ENCODE data around the gene GCNT1.
"Not testable (repeated sequence)": the region's sequence is repeated elsewhere in the genome, so short reads cannot be mapped to it uniquely, and the experiment has no call there.

Gene GCNT1

GRCh38 chr9:76493496-76493895 is 34.5 kb downstream of the GCNT1 start:
- not testable (repeated sequence) for DNase-seq

DNA sequence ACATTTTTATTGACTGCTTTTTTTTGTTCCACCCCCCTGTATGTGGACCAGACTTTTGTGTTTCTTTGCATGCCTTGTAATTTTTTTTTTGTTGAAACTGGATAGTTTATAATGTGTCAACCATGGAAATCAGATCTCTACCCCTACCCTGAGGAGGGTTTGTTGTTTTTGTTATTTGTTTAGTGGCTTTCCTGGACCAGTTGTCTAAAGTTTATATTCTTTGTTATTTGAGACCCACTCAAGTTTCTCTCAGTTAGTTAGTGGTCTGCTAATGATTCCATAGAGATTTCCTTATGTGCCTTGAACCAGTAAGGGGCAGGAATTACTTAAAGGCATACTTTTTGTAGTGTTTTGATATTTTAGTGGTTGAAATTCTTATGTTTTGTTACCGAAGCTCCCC is 41.1 kb downstream of the GCNT1 start:
- no peak for DNase-seq

- no peak for DNase-seq
These were observed 43.8 kb downstream of the GCNT1 start for GRCh38 chr9:76502746-76503145.

- DNase-seq, result no peak
These were observed 51.1 kb downstream of the GCNT1 start for GRCh38 chr9:76510041-76510440.

DNA sequence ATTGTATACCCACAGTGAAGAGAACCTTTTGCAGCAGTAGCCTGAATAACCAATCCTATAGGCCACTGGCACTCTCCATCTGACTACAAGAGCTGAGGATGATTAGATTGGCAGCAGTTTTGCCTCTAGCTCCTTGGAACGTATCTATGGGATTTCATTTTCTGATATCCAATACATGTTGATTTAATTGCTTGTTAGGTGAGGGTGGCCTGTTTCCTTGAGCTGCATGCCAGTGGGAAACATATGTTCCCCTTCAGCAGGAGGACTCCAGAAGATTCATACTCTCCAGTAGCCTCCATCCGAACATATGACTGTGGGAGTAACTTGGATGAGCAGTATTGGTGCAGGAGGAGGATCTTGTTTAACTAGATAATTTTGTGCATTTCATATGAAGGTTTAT is 51.5 kb downstream of the GCNT1 start:
- DNase-seq, result no peak

GRCh38 chr9:76512826-76513225 is 53.8 kb downstream of the GCNT1 start:
- DNase-seq, result no peak

- DNase-seq, result no peak
These were observed 57.4 kb downstream of the GCNT1 start for GRCh38 chr9:76516350-76516749.

GRCh38 chr9:76516871-76517270 is 57.9 kb downstream of the GCNT1 start:
- no peak for DNase-seq

- DNase-seq, result no peak
These were observed 60.3 kb downstream of the GCNT1 start for GRCh38 chr9:76519075-76519835.

DNA sequence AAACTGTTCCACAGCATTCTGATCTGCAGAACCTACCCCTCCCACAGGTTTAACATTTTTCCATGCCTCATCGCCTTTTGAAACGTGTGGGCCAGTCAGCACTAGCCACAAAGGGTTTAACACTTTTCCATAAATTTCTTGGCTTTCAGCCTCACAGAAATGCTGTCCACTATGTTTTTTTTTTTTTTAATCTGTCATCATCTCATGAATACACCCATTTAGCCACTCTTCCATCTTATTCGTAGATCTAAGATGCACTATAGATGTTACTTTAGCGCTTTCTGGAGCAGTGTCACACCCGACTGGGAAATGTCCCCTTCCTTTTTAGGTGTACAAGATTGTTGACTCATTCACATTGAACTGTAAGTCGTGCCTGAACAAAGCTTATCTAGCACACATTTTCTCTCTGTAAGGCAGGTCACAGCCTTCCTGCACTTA is 62.3 kb downstream of the GCNT1 start:
- DNase-seq, result no peak

DNA sequence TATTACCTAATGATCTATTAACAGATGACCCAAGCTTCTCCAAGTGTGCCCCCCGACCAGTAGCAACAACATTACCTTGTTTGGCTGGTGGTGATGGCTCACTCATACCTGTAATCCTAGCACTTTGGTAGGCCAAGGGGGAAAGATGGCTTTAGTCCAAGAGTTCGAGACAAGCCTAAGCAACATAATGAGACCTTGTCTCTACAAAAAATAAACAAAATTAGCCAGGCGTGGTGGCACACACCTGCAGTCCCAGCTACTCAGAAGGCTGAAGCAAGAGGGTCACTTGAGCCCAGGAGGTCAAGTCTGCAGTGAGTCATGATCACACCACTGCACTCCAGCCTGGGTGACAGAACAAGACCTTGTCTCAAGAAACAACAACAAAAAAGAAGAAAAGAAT is 62.9 kb downstream of the GCNT1 start:
- no peak for DNase-seq

DNA sequence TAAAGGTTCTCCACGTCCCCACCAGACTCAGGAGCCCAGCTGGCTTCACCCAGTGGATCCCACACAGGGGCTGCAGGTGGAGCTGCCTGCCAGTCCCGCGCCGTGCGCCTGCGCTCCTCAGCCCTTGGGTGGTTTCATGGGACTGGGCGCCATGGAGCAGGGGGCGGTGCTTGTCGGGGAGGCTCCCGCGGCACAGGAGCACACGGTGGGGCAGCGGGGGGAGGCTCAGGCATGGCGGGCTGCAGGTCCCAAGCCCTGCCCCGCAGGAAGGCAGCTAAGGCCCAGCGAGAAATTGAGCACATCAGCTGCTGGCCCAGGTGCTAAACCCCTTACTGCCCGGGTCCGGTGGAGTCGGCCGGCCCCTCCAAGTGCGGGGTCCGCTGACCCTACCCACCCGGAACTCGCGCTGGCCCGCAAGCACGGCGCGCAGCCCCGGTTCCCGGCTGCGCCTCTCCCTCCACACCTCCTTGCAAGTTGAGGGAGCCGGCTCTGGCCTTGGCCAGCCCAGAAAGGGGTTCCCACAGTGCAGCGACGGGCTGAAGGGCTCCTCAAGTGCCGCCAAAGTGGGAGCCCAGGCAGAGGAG is 64.7 kb downstream of the GCNT1 start:
- DNase-seq, result not testable (repeated sequence)

- DNase-seq, result no peak
These were observed 66.2 kb downstream of the GCNT1 start for GRCh38 chr9:76525196-76525595.

GRCh38 chr9:76526026-76526425 is 67.0 kb downstream of the GCNT1 start:
- DNase-seq, result no peak

- DNase-seq, result no peak
These were observed 69.1 kb downstream of the GCNT1 start for GRCh38 chr9:76528056-76528455.

DNA sequence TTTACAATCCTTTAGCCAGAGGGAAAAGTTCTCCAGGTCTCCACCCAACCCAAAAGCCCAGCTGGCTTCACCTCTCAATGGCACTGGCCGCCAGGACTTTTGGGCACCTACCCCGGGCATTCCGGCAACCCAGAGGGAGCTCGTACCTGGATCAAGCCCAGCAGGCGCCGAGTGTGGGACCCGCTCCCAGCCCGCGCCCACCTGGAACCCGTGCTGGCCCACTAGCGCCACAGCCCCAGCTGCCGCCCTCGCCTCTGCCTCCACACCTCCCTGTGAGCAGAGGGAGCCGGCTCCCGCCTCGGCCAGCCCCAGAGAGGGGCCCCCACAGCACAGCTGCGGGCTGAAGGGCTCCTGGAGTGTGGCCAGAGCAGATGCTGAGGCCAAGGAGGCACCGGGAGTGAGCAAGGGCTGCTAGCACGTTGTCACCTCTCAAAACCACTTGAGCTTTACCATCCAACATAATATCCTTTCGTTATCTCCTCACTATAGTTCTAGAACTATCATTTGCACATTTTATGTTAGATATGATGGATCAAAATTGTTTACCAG is 69.7 kb downstream of the GCNT1 start:
- no peak for DNase-seq

GRCh38 chr9:76529653-76530052 is 70.7 kb downstream of the GCNT1 start:
- DNase-seq, result no peak

GRCh38 chr9:76530458-76531110 is 71.6 kb downstream of the GCNT1 start:
- no peak for DNase-seq

DNA sequence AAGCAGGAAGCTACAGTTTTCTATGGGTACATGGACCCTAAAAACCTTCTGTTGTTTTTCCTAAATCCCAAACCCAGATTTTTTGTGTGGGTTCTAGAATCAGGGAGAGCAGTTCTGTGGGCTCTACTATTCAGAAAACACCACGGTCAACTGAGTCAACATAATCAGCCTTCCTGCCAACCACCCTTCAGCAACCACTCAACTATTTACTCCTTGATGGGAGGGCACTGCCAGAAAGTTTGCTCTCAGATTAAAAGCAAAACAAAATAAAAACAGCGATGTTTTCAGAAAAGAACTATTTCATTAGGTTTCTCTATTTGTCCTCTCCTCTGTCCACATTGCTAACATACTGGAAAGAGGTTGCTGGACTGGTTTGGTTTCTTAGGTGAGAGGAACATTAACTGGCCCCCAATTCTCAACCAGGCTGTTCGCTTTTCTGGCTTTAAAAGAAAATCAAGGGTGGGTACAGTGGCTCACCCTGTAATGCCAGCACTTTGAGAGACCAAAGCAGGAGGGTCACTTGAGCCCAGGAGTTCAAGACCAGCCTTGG is 72.3 kb downstream of the GCNT1 start:
- no peak for DNase-seq

GRCh38 chr9:76532877-76533276 is 73.9 kb downstream of the GCNT1 start:
- not testable (repeated sequence) for DNase-seq

GRCh38 chr9:76534026-76534425 is 75.0 kb downstream of the GCNT1 start:
- DNase-seq, result no peak

DNA sequence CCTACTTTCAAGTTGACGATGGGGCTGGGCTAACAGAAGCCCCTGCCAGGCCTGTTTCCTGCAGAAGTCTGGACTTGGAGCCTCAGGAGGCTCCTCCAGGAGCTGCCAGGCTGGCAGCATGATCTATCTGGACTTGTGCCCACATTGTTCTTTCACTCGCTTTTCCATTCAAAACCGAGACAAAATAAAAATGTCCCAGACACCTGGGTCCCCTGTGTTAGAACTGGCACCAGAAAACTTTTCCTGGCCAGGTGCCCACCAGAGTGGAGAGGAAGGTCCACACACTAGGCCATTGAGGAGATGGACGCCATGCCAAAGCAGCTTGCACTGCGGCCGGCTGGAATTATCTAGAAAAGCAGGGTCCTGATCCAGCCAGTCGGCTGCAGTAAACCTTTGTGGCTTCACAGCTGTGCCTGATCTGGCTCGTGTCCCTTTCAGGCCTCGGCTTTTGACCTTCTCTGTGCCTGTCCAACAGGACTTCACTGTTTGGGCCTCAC is 78.2 kb downstream of the GCNT1 start:
- DNase-seq, result no peak

DNA sequence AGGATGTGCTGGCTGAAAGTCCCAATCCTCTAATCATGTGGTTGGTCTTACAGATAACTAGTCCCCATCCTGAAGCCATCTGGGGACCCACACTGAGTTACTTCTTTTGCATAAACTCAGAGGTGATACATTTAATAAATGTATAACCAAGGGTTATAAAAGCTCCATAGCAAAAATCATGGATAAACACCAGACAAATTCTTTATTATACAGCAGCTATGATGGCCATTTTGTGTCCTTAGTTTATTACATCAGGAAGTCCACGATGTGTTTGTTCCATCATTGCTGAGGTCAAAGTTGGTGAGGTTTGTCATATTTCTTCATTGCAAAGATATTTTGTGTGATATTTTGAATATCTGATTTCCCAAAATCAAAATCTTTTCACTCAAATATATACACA is 80.2 kb downstream of the GCNT1 start:
- no peak for DNase-seq
